Hepatocyte (in vitro differentiated cells): ENCODE measurements around the gene CRLF1. TPM values are rescaled to one million over a fixed set of nuclear protein-coding genes. Genes with fewer than 3 reads are reported as not detected.
A peak's percentile ranks its signal among the peaks of the same experiment; 100 is the strongest.

Experiments
- DNase-seq: peaks from one replicate; pipeline ENCODE4 v3.0.0-alpha.2; 2016; ENCODE audit warnings: low spot score
- H2AFZ ChIP-seq: fragments of 200-600 bp; sonication (generic); 2 replicates; pipeline ENCODE4 v1.6.0; 2016; ENCODE audit warnings: antibody characterized with exemption, mild to moderate bottlenecking
- H3K27ac ChIP-seq: fragments of 200-600 bp; sonication (generic); 2 replicates; pipeline ENCODE4 v1.5.1; 2016; ENCODE audit warnings: mild to moderate bottlenecking
- H3K27me3 ChIP-seq: fragments of 200-600 bp; sonication (generic); 2 replicates; pipeline ENCODE4 v1.6.1; 2016
- H3K36me3 ChIP-seq: fragments of 200-600 bp; sonication (generic); replicated peaks from 2 replicates; pipeline ENCODE4 v1.5.1; 2016; ENCODE audit warnings: low read depth; ENCODE audit not compliant: insufficient read depth
- H3K4me1 ChIP-seq: fragments of 200-600 bp; sonication (generic); 2 replicates; pipeline ENCODE4 v1.5.1; 2016; ENCODE audit warnings: mild to moderate bottlenecking, moderate library complexity; ENCODE audit not compliant: insufficient read depth
- H3K4me2 ChIP-seq: fragments of 200-600 bp; sonication (generic); 2 replicates; pipeline ENCODE4 v1.6.0; 2016
- H3K4me3 ChIP-seq: fragments of 200-600 bp; sonication (generic); 2 replicates; pipeline ENCODE4 v1.5.1; 2016; ENCODE audit warnings: mild to moderate bottlenecking
- H3K79me2 ChIP-seq: fragments of 200-600 bp; sonication (generic); 2 replicates; pipeline ENCODE4 v1.6.0; 2017; ENCODE audit warnings: mild to moderate bottlenecking
- H3K9me2 ChIP-seq: fragments of 200-600 bp; sonication (generic); replicated peaks from 2 replicates; pipeline ENCODE4 v1.6.0; 2017; ENCODE audit warnings: mild to moderate bottlenecking; ENCODE audit not compliant: insufficient read depth
- H3K9me3 ChIP-seq: fragments of 200-600 bp; sonication (generic); 2 replicates; pipeline ENCODE4 v1.5.1; 2016; ENCODE audit warnings: low read depth, mild to moderate bottlenecking
- H4K20me1 ChIP-seq: fragments of 200-600 bp; sonication (generic); 2 replicates; pipeline ENCODE4 v1.6.0; 2016; ENCODE audit warnings: mild to moderate bottlenecking; ENCODE audit not compliant: insufficient read depth, poor library complexity, severe bottlenecking
- EZH2 ChIP-seq: fragments of 200-600 bp; sonication (generic); IDR thresholded peaks from 2 replicates; pipeline ENCODE4 v1.6.1; 2016; ENCODE audit warnings: antibody characterized with exemption, mild to moderate bottlenecking, borderline replicate concordance
- EZH2phosphoT487 ChIP-seq: fragments of 200-600 bp; sonication (generic); IDR thresholded peaks from one replicate; pipeline ENCODE4 v1.6.1; 2018; ENCODE audit warnings: antibody characterized with exemption, mild to moderate bottlenecking, low read depth, moderate library complexity; ENCODE audit not compliant: unreplicated experiment, severe bottlenecking
- WGBS: methylation state at CpG from one replicate; pipeline ENCODE4 v1.1.6; 2016; ENCODE audit warnings: low lambda C conversion rate; ENCODE audit errors: missing lambda C conversion rate; 5-methylcytosine and 5-hydroxymethylcytosine counted together
- polyA plus RNA-seq: library from polyadenylated mRNA; unstranded; fragments of >200 nt; fragmentation: Nextera tagmentation; extraction: Ambion mirVana; gene quantifications from 2 replicates; pipeline ENCODE4 v1.2.1, GENCODE V29; 2016
- total RNA-seq: library from RNA; depleted of rRNA; stranded (reverse); fragments of >200 nt; gene quantifications from 2 replicates; pipeline ENCODE4 v1.2.3, GENCODE V29; 2014
- TF ChIP-seq, protein P1 (sequence below): fragments of 200-600 bp; sonication (generic); IDR thresholded peaks from 2 replicates; pipeline ENCODE4 v1.5.1; 2016; ENCODE audit warnings: antibody characterized with exemption, mild to moderate bottlenecking; ENCODE audit not compliant: poor library complexity

Gene CRLF1
- total and polyA plus RNA-seq, 2 experiments from 2014 or later: 13.9 to 42.2 TPM

DNA sequence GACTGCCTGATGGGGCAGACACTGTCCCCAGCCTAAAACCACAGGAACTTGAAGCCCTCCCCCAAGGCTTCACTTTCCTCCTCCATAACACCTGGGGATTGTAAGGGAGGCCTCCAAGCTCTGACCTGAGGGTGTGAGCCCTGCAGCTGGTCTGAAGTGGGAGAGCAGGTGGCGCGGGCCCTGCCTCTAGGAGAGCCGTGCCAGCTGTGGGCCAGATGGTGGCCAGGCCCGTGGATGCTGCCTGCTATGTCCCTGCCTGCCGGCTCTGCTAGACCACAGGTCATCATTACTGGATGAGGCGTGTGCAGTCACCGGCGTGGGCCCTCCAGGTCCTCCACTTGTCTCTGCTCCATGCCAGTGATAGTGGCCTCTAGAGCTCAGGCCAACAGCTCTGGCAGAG is 26.7 kb upstream of the CRLF1 start:
- no peak overlapping the region for H2AFZ ChIP-seq
- H3K9me3 ChIP-seq: no peaks in the 10 kb centered on the region
- no peak overlapping the region for H3K27ac ChIP-seq
- H3K36me3 ChIP-seq: no peaks in the 10 kb centered on the region
- no peak for DNase-seq
- H3K9me2 ChIP-seq: no peaks in the 10 kb centered on the region
- H3K4me3 ChIP-seq: no peak overlapping the region
- TF ChIP-seq, protein P1, sequence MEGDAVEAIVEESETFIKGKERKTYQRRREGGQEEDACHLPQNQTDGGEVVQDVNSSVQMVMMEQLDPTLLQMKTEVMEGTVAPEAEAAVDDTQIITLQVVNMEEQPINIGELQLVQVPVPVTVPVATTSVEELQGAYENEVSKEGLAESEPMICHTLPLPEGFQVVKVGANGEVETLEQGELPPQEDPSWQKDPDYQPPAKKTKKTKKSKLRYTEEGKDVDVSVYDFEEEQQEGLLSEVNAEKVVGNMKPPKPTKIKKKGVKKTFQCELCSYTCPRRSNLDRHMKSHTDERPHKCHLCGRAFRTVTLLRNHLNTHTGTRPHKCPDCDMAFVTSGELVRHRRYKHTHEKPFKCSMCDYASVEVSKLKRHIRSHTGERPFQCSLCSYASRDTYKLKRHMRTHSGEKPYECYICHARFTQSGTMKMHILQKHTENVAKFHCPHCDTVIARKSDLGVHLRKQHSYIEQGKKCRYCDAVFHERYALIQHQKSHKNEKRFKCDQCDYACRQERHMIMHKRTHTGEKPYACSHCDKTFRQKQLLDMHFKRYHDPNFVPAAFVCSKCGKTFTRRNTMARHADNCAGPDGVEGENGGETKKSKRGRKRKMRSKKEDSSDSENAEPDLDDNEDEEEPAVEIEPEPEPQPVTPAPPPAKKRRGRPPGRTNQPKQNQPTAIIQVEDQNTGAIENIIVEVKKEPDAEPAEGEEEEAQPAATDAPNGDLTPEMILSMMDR: no peak
- no peak for TF ChIP-seq EZH2
- TF ChIP-seq EZH2phosphoT487: no peak
- H3K4me1 ChIP-seq: no peaks in the 10 kb centered on the region
- peaks cover 9% of the 10 kb centered on the region for H3K79me2 ChIP-seq
- H3K27me3 ChIP-seq: no peaks in the 10 kb centered on the region
- no peak overlapping the region for H3K4me2 ChIP-seq
- WGBS: 85% methylated on average over 8 of the region's 8 CpGs
- no peaks in the 10 kb centered on the region for H4K20me1 ChIP-seq

DNA sequence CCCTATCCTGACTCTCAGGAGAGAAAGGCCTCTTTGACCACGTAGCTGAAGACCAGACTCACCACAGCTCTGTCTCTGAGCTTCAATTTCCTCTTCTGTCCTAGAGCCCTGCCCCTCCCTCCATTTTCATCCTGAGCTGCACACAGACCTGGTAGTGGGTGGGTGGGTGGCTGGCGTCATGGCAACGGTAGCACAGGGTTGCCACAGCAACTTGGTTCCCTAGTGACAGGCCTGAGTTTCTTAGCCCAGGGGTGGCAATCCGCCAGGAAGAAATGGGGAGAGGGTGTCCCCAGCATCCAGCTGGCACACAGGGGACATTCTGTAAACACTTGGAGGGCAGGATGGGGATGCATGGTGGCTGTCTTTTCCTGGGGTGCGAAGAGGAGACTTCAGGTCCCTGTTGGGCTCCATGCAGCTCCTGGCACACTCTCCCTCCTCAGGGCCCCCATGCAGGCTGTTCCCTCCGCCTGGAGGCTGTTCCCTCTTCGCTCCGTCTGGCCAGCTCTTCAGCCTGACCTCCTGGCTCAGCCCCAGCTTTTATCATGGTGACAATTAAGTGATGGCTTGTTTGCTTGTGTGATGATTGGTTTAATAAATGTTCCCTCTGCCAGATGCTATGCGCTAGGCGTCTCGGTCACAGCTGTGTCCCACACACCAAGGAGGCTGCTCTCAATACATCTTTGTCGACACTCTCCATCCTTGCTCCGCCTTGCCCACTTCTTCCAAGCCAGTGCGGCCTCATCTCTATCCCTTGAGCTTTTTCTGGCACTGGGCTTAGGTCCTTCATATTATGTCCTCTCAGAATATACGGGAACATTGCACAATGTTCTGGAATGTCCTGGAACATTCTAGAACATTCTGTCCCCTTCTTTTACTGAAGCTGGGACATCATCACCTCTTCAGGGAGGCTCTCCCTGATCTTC is 22.8 kb upstream of the CRLF1 start:
- Histone ChIP-seq H3K36me3 (no peaks in the 10 kb centered on the region), H3K9me3 (no peaks in the 10 kb centered on the region), H2AFZ (no peak overlapping the region), H3K27ac (peak overlapping the region; percentile 27), H3K27me3 (no peaks in the 10 kb centered on the region), H3K4me3 (no peak overlapping the region), H3K4me2 (no peak overlapping the region), H3K9me2 (no peaks in the 10 kb centered on the region), H4K20me1 (no peaks in the 10 kb centered on the region), H3K79me2 (no peaks in the 10 kb centered on the region), H3K4me1 (no peaks in the 10 kb centered on the region)
- DNase-seq: no peak
- TF ChIP-seq, protein P1: no peak
- TF ChIP-seq EZH2phosphoT487 (no peak), EZH2 (no peak)
- 84% methylated on average over 15 of the region's 15 CpGs for whole genome bisulfite sequencing

DNA sequence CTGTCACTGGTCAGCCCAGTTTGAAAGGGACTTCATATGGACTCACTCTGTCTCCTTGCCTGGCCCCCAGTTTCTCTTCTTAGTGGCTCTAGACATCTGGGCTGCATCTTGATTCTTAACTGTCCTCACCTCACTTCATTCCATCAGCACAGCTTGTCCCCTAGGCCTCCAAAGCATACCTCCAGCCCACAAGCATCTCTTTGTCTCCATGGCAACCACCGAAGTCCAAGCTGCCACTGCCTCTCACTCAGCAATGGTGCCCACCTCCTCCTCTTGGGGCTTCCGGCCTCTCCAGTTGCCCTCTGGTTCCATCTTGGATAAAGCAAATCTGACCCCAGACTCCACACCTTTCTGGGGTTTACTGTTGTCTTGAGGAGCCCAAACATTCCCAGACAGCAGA is 20.3 kb upstream of the CRLF1 start:
- no peak overlapping the region for H3K4me3 ChIP-seq
- no peaks in the 10 kb centered on the region for H3K4me1 ChIP-seq
- 54% methylated on average over 2 of the region's 2 CpGs for WGBS
- H3K27me3 ChIP-seq: no peaks in the 10 kb centered on the region
- DNase-seq: no peak
- H4K20me1 ChIP-seq: no peaks in the 10 kb centered on the region
- no peaks in the 10 kb centered on the region for H3K9me3 ChIP-seq
- no peaks in the 10 kb centered on the region for H3K79me2 ChIP-seq
- H3K27ac ChIP-seq: no peak overlapping the region
- no peaks in the 10 kb centered on the region for H3K9me2 ChIP-seq
- no peak overlapping the region for H3K4me2 ChIP-seq
- no peak overlapping the region for H2AFZ ChIP-seq
- TF ChIP-seq, protein P1: no peak
- TF ChIP-seq EZH2: no peak
- TF ChIP-seq EZH2phosphoT487: no peak
- no peaks in the 10 kb centered on the region for H3K36me3 ChIP-seq
